Stomach (tissue), 4 donors: Measurements from ENCODE around the gene AMDHD2.

ENCODE experiments used
- EP300 ChIP-seq: sonication (generic); formaldehyde crosslinking; IDR thresholded peaks from one replicate; pipeline ENCODE4 v1.6.1; 2017; ENCODE audit warnings: antibody characterized with exemption
- POLR2A ChIP-seq, 4 donors: fragments of 450-650 bp; IDR thresholded peaks; one replicate each; pipeline ENCODE4 v1.6.1; 2016; ENCODE audit warnings: antibody characterized with exemption in 4 of 4, control low read depth in 2 of 4, mild to moderate bottlenecking in 1 of 4, moderate library complexity in 1 of 4
- POLR2AphosphoS5 ChIP-seq, 3 donors: sonication (generic); formaldehyde crosslinking; IDR thresholded peaks; one replicate each; pipeline ENCODE4 v1.6.1; 2016; ENCODE audit warnings: antibody characterized with exemption in 3 of 3
- TF ChIP-seq, protein P1 (sequence below), 7 experiments: fragments of 450-650 bp in 4 of 7; fragments of 200-600 bp in 3 of 7; sonication (generic) in 3 of 7; IDR thresholded peaks; one replicate each; pipeline ENCODE4 v1.5.1; 2016 to 2019; ENCODE audit warnings: antibody characterized with exemption in 7 of 7, control low read depth in 2 of 7, mild to moderate bottlenecking in 1 of 7

GRCh38 chr16:2486645-2487516, 33.3 kb upstream of the AMDHD2 start:
- TF ChIP-seq, protein P1, sequence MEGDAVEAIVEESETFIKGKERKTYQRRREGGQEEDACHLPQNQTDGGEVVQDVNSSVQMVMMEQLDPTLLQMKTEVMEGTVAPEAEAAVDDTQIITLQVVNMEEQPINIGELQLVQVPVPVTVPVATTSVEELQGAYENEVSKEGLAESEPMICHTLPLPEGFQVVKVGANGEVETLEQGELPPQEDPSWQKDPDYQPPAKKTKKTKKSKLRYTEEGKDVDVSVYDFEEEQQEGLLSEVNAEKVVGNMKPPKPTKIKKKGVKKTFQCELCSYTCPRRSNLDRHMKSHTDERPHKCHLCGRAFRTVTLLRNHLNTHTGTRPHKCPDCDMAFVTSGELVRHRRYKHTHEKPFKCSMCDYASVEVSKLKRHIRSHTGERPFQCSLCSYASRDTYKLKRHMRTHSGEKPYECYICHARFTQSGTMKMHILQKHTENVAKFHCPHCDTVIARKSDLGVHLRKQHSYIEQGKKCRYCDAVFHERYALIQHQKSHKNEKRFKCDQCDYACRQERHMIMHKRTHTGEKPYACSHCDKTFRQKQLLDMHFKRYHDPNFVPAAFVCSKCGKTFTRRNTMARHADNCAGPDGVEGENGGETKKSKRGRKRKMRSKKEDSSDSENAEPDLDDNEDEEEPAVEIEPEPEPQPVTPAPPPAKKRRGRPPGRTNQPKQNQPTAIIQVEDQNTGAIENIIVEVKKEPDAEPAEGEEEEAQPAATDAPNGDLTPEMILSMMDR (IDR thresholded peaks at IDR 0.05) = peak in 3 of 7 experiments; percentile 24 to 54 (median 27)
- TF ChIP-seq EP300 (no peak), POLR2AphosphoS5 (IDR thresholded peaks at IDR 0.05) (peak in 1 of 3 donors; percentile 37), POLR2A (IDR thresholded peaks at IDR 0.05) (no peak)
